Measurements from ENCODE around the gene NOL3. TPM values are rescaled to one million over a fixed set of nuclear protein-coding genes. Genes with fewer than 3 reads are reported as not detected.
A peak's percentile ranks its signal among the peaks of the same experiment; 100 is the strongest.

The NOL3 gene
- total RNA-seq, 1 donor from 2014 or later, result 10.9 TPM

GRCh38 chr16:67188798-67189197, 18.5 kb downstream of the NOL3 start:
- no peak overlapping the region for H2AFZ ChIP-seq (ENCODE audit: low read depth, low read length)
- H3K4me3 ChIP-seq (ENCODE audit: insufficient read depth, low read depth, low read length), result no peak overlapping the region
- H3K4me1 Mint-ChIP-seq (ENCODE audit: low read depth, unreplicated experiment), result peaks cover 27% of the 10 kb centered on the region
- H3K4me3 Mint-ChIP-seq (ENCODE audit: unreplicated experiment), result no peak overlapping the region
- H4K20me1 ChIP-seq (ENCODE audit: insufficient read depth, low read length), result peaks cover 34% of the 10 kb centered on the region
- H3K27me3 Mint-ChIP-seq (ENCODE audit: low read depth, unreplicated experiment), result no peaks in the 10 kb centered on the region
- no peak for TF ChIP-seq CTCF (IDR thresholded peaks at IDR 0.05; ENCODE audit: insufficient read depth, low read depth, low read length)
- no peak for TF ChIP-seq EZH2 (IDR thresholded peaks at IDR 0.05; ENCODE audit: insufficient read depth, low read length)
- DNase-seq (ENCODE audit: low read depth) (no peak), FAIRE-seq (no peak)
- H3K9me3 Mint-ChIP-seq (ENCODE audit: unreplicated experiment), result no peaks in the 10 kb centered on the region
- H3K27ac ChIP-seq (ENCODE audit: low read depth, low read length), result no peak overlapping the region
- H3K36me3 Mint-ChIP-seq (ENCODE audit: low read depth, unreplicated experiment), result peaks cover 3% of the 10 kb centered on the region
- H3K36me3 ChIP-seq (ENCODE audit: insufficient read depth, low read length), result peaks cover 1% of the 10 kb centered on the region
- H3K9me3 ChIP-seq (ENCODE audit: insufficient read depth, low read depth, low read length), result no peaks in the 10 kb centered on the region
- H3K79me2 ChIP-seq (ENCODE audit: insufficient read depth, low read length), result peaks cover 18% of the 10 kb centered on the region
- H3K27me3 ChIP-seq (ENCODE audit: insufficient read depth, low read length), result no peaks in the 10 kb centered on the region
- no peak overlapping the region for H3K4me2 ChIP-seq (ENCODE audit: low read length)
- H3K9ac ChIP-seq (ENCODE audit: low read length), result no peak overlapping the region
- H3K4me1 ChIP-seq (ENCODE audit: insufficient read depth, low read length), result peaks cover 21% of the 10 kb centered on the region
- no peak overlapping the region for H3K27ac Mint-ChIP-seq (ENCODE audit: unreplicated experiment)

- Histone ChIP-seq H3K9ac (ENCODE audit: low read length) (no peak within 1 kb of the TSS), H3K9me3 (ENCODE audit: insufficient read depth, low read depth, low read length) (no peaks in the 10 kb centered on the region), H3K4me2 (ENCODE audit: low read length) (no peak within 1 kb of the TSS), H3K27ac (ENCODE audit: low read depth, low read length) (no peak within 1 kb of the TSS), H3K79me2 (ENCODE audit: insufficient read depth, low read length) (peaks cover 30% of the 10 kb centered on the region), H3K4me3 (ENCODE audit: insufficient read depth, low read depth, low read length) (no peak within 1 kb of the TSS), H3K36me3 (ENCODE audit: insufficient read depth, low read length) (peaks cover 12% of the 10 kb centered on the region), H4K20me1 (ENCODE audit: insufficient read depth, low read length) (peaks cover 40% of the 10 kb centered on the region), H2AFZ (ENCODE audit: low read depth, low read length) (no peak within 1 kb of the TSS), H3K27me3 (ENCODE audit: insufficient read depth, low read length) (no peaks in the 10 kb centered on the region), H3K4me1 (ENCODE audit: insufficient read depth, low read length) (peaks cover 17% of the 10 kb centered on the region)
- H3K27ac Mint-ChIP-seq (ENCODE audit: unreplicated experiment), result peak within 1 kb of the TSS; percentile 53
- no peak within 1 kb of the TSS for H3K4me3 Mint-ChIP-seq (ENCODE audit: unreplicated experiment)
- FAIRE-seq (no peak), DNase-seq (ENCODE audit: low read depth) (no peak)
- H3K9me3 Mint-ChIP-seq (ENCODE audit: unreplicated experiment), result no peaks in the 10 kb centered on the region
- no peak for TF ChIP-seq EZH2 (IDR thresholded peaks at IDR 0.05; ENCODE audit: insufficient read depth, low read length)
- no peak for TF ChIP-seq CTCF (IDR thresholded peaks at IDR 0.05; ENCODE audit: insufficient read depth, low read depth, low read length)
- peaks cover 27% of the 10 kb centered on the region for H3K4me1 Mint-ChIP-seq (ENCODE audit: low read depth, unreplicated experiment)
- no peaks in the 10 kb centered on the region for H3K27me3 Mint-ChIP-seq (ENCODE audit: low read depth, unreplicated experiment)
- H3K36me3 Mint-ChIP-seq (ENCODE audit: low read depth, unreplicated experiment), result peaks cover 9% of the 10 kb centered on the region
Observed at GRCh38 chr16:67190041-67190440, 19.7 kb downstream of the NOL3 start, which contains the start of gene EXOC3L1. EXOC3L1 (minus strand) TSS chr16:67190136; CDS start chr16:67189676, 460 bp downstream.
